Panc1 (cell line): Measurements from ENCODE around the gene PCSK5. TPM values are rescaled to one million over a fixed set of nuclear protein-coding genes. Genes with fewer than 3 reads are reported as not detected.

Experiments used
- ATAC-seq: fragments of 200-7000 bp; cut with Tn5 transposase; 2 replicates; pipeline ENCODE4 v1.9.1; 2020; ENCODE audit warnings: mild to moderate bottlenecking, moderate library complexity
- BruUV-seq: library from RNA; stranded (reverse); fragments of 400-500 nt; replicated peaks from 2 replicates; lab custom pipeline; 2021; lab: Mats Ljungman, UMichigan
- CTCF ChIA-PET: fragments of 300-600 bp; sonication (Branson Sonifier 250); formaldehyde crosslinking; loops from one replicate; lab custom pipeline; 2022; ENCODE audit warnings: antibody characterized with exemption; lab: Charles Lee
- POLR2A ChIA-PET: fragments of 300-600 bp; sonication (Branson Sonifier 250); formaldehyde crosslinking; loops from one replicate; lab custom pipeline; 2022; ENCODE audit warnings: antibody characterized with exemption; lab: Charles Lee
- DNase-seq: peaks from one replicate; pipeline ENCODE4 v3.0.0-alpha.2; 2010; ENCODE audit warnings: low read depth, low spot score
- H3K27ac ChIP-seq: 2 replicates; pipeline ENCODE4 v1.5.1; 2011; ENCODE audit warnings: mild to moderate bottlenecking, low read length, inconsistent platforms
- H3K27me3 ChIP-seq: fragments of 200-500 bp; sonication (Bioruptor generic); 2 replicates; pipeline ENCODE4 v1.6.0; 2014; ENCODE audit warnings: low read length, inconsistent platforms; ENCODE audit not compliant: control insufficient read depth, insufficient read depth
- H3K36me3 ChIP-seq: fragments of 200-500 bp; sonication (Bioruptor generic); 2 replicates; pipeline ENCODE4 v1.5.1; 2014; ENCODE audit warnings: inconsistent platforms, mild to moderate bottlenecking, low read length, moderate library complexity; ENCODE audit not compliant: control insufficient read depth, insufficient read depth
- H3K4me1 ChIP-seq: 2 replicates; pipeline ENCODE4 v1.5.1; 2011; ENCODE audit warnings: inconsistent platforms, mild to moderate bottlenecking, low read length, moderate library complexity; ENCODE audit not compliant: control insufficient read depth, insufficient read depth
- H3K4me3 ChIP-seq, 2 experiments: 2 replicates each; pipeline ENCODE4 v1.5.1; 2011 to 2012; ENCODE audit warnings: low read depth in 2 of 2, low read length in 2 of 2, mild to moderate bottlenecking in 2 of 2, inconsistent platforms in 1 of 2, moderate library complexity in 1 of 2
- H3K9me3 ChIP-seq: fragments of 200-500 bp; sonication (Bioruptor generic); 2 replicates; pipeline ENCODE4 v1.5.1; 2014; ENCODE audit warnings: low read depth, mild to moderate bottlenecking, inconsistent platforms, low read length, moderate library complexity; ENCODE audit not compliant: control insufficient read depth, insufficient read depth
- POLR2AphosphoS5 ChIP-seq: IDR thresholded peaks from 2 replicates; pipeline ENCODE4 v1.6.1; 2012; ENCODE audit warnings: mild to moderate bottlenecking, low read depth, low read length, moderate library complexity
- SIN3A ChIP-seq: IDR thresholded peaks from 2 replicates; pipeline ENCODE4 v1.6.1; 2012; ENCODE audit warnings: low read depth, mild to moderate bottlenecking, low read length, moderate library complexity, borderline replicate concordance; ENCODE audit not compliant: insufficient read depth
- TCF7L2 ChIP-seq: IDR thresholded peaks from 2 replicates; pipeline ENCODE4 v1.6.1; 2011; ENCODE audit warnings: mild to moderate bottlenecking, low read depth, low read length, inconsistent platforms
- in situ Hi-C: cut with HindIII; loops from 2 replicates; pipeline ENCODE4 v1.10.0; 2016; ENCODE audit warnings: low sequenced_read_pairs, low pct_unique_long_range_greater_than_20kb
- intact Hi-C: fragments of 100-400 bp; cut with micrococcal nuclease; formaldehyde crosslinking; loops from one replicate; pipeline ENCODE4 v1.10.0; 2022; ENCODE audit not compliant: unreplicated experiment
- total RNA-seq: library from RNA; stranded (reverse); gene quantifications from one replicate; pipeline ENCODE4 v1.2.1, GENCODE V29; 2021; ENCODE audit not compliant: unreplicated experiment
- TF ChIP-seq, protein P1 (sequence below), 2 experiments: IDR thresholded peaks; 2 replicates each; pipeline ENCODE4 v1.6.1; 2011 to 2012; ENCODE audit warnings: low read depth in 2 of 2, control low read depth in 1 of 2, low read length in 1 of 2, mild to moderate bottlenecking in 1 of 2, moderate library complexity in 1 of 2; ENCODE audit not compliant: insufficient read depth in 1 of 2
- TF ChIP-seq, protein P2 (sequence below): fragments of 450-650 bp; IDR thresholded peaks from 2 replicates; pipeline ENCODE4 v1.5.1; 2017; ENCODE audit warnings: mild to moderate bottlenecking

PCSK5 gene
- total RNA-seq, 1 experiment from 2014 or later = 0.21 TPM

DNA sequence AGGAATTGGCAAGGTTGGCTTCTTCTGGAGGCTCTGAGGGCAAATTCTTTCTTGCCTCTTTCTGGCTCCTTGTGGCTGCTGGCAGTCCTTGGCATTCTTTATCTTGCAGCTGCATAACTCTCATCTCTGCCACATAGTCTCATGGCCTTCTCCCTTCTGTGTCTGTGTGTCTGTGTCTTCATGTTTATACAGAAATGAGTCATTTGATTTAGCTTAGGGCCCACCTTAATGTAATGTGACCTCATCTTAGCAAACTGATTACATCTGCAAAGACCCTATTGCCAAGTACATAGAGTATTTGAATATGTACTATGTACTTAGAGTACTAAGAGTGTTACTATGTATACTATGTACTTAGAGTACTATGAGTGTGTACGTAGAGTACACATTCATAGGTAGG is 381.3 kb downstream of the PCSK5 start:
- no peaks in the 10 kb centered on the region for H3K9me3 ChIP-seq
- H3K4me1 ChIP-seq = no peaks in the 10 kb centered on the region
- ATAC-seq (no peak), DNase-seq (no peak)
- POLR2A ChIA-PET = no interaction called here
- no peak overlapping the region for H3K4me3 ChIP-seq
- H3K36me3 ChIP-seq = no peaks in the 10 kb centered on the region
- CTCF ChIA-PET = no interaction called here
- no peaks in the 10 kb centered on the region for H3K27me3 ChIP-seq
- in situ Hi-C loops = no loop called here
- H3K27ac ChIP-seq = no peak overlapping the region
- no peak for TF ChIP-seq SIN3A
- no peak for TF ChIP-seq POLR2AphosphoS5
- TF ChIP-seq, protein P1, sequence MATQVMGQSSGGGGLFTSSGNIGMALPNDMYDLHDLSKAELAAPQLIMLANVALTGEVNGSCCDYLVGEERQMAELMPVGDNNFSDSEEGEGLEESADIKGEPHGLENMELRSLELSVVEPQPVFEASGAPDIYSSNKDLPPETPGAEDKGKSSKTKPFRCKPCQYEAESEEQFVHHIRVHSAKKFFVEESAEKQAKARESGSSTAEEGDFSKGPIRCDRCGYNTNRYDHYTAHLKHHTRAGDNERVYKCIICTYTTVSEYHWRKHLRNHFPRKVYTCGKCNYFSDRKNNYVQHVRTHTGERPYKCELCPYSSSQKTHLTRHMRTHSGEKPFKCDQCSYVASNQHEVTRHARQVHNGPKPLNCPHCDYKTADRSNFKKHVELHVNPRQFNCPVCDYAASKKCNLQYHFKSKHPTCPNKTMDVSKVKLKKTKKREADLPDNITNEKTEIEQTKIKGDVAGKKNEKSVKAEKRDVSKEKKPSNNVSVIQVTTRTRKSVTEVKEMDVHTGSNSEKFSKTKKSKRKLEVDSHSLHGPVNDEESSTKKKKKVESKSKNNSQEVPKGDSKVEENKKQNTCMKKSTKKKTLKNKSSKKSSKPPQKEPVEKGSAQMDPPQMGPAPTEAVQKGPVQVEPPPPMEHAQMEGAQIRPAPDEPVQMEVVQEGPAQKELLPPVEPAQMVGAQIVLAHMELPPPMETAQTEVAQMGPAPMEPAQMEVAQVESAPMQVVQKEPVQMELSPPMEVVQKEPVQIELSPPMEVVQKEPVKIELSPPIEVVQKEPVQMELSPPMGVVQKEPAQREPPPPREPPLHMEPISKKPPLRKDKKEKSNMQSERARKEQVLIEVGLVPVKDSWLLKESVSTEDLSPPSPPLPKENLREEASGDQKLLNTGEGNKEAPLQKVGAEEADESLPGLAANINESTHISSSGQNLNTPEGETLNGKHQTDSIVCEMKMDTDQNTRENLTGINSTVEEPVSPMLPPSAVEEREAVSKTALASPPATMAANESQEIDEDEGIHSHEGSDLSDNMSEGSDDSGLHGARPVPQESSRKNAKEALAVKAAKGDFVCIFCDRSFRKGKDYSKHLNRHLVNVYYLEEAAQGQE (IDR thresholded peaks at IDR 0.05; ENCODE audit: insufficient read depth in 1 of 2, low read depth in 2 of 2, low read length in 1 of 2) = no peak
- TF ChIP-seq, protein P2, sequence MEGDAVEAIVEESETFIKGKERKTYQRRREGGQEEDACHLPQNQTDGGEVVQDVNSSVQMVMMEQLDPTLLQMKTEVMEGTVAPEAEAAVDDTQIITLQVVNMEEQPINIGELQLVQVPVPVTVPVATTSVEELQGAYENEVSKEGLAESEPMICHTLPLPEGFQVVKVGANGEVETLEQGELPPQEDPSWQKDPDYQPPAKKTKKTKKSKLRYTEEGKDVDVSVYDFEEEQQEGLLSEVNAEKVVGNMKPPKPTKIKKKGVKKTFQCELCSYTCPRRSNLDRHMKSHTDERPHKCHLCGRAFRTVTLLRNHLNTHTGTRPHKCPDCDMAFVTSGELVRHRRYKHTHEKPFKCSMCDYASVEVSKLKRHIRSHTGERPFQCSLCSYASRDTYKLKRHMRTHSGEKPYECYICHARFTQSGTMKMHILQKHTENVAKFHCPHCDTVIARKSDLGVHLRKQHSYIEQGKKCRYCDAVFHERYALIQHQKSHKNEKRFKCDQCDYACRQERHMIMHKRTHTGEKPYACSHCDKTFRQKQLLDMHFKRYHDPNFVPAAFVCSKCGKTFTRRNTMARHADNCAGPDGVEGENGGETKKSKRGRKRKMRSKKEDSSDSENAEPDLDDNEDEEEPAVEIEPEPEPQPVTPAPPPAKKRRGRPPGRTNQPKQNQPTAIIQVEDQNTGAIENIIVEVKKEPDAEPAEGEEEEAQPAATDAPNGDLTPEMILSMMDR = no peak
- no peak for TF ChIP-seq TCF7L2
- intact Hi-C loops = no loop called here
- no TSS peak for BruUV-seq

- H3K27ac ChIP-seq = no peak overlapping the region
- DNase-seq (no peak), ATAC-seq (no peak)
- no peak overlapping the region for H3K4me3 ChIP-seq
- no peaks in the 10 kb centered on the region for H3K36me3 ChIP-seq
- no TSS peak for BruUV-seq
- no peaks in the 10 kb centered on the region for H3K4me1 ChIP-seq
- TF ChIP-seq, protein P1 (IDR thresholded peaks at IDR 0.05; ENCODE audit: insufficient read depth in 1 of 2, low read depth in 2 of 2, low read length in 1 of 2) = no peak
- TF ChIP-seq POLR2AphosphoS5 = no peak
- no peak for TF ChIP-seq TCF7L2
- TF ChIP-seq, protein P2 = no peak
- no peak for TF ChIP-seq SIN3A
- in situ Hi-C loops (no loop called here), intact Hi-C loops (no loop called here)
- ChIA-PET POLR2A (no interaction called here), CTCF (interaction anchor here (0.6 kb wide), 1 partner anchor 113 kb away, joined by 3 read pairs; no protein-coding TSS in a partner anchor)
- H3K9me3 ChIP-seq = no peaks in the 10 kb centered on the region
- H3K27me3 ChIP-seq = no peaks in the 10 kb centered on the region
Measured at GRCh38 chr9:76289042-76289441, 398.6 kb downstream of the PCSK5 start.
